ENCODE measurements around the gene ZEB2. TPM values are rescaled to one million over a fixed set of nuclear protein-coding genes. Genes with fewer than 3 reads are reported as not detected.

The ZEB2 gene
- total RNA-seq, 2 experiments from 2014 or later: 13.5 to 14.9 TPM

GRCh38 chr2:144459286-144459685 lies 60.6 kb downstream of the ZEB2 start:
- DNase-seq (no peak), ATAC-seq (no peak)
- Mint-ChIP-seq H3K27ac (peak overlapping the region; percentile 78), H3K4me1 (ENCODE audit: low read depth) (peaks cover 42% of the 10 kb centered on the region), H3K36me3 (ENCODE audit: low read depth) (no peaks in the 10 kb centered on the region), H3K27me3 (peaks cover 1% of the 10 kb centered on the region), H3K4me3 (no peak overlapping the region), H3K9me3 (no peaks in the 10 kb centered on the region)
- no peak for TF ChIP-seq CTCF (IDR thresholded peaks at IDR 0.05)
- ChIA-PET CTCF (interaction anchor here (1.5 kb wide), 1 partner anchor 10 kb away, joined by 7 read pairs; no protein-coding TSS in a partner anchor), POLR2A (no interaction called here)
- intact Hi-C loops (cut with micrococcal nuclease): loop anchor here (5.0 kb wide), 1 partner anchor 53 kb away; no protein-coding TSS in a partner anchor

- H3K4me1 Mint-ChIP-seq (ENCODE audit: low read depth): peaks cover 46% of the 10 kb centered on the region
- H3K36me3 Mint-ChIP-seq (ENCODE audit: low read depth): no peaks in the 10 kb centered on the region
- no peaks in the 10 kb centered on the region for H3K9me3 Mint-ChIP-seq
- intact Hi-C loops (cut with micrococcal nuclease): loop anchor here (5.0 kb wide), 1 partner anchor 54 kb away; no protein-coding TSS in a partner anchor
- ATAC-seq: no peak
- no peak for TF ChIP-seq CTCF (IDR thresholded peaks at IDR 0.05)
- no peak overlapping the region for H3K27ac Mint-ChIP-seq
- no peak for DNase-seq
- peaks cover 1% of the 10 kb centered on the region for H3K27me3 Mint-ChIP-seq
- H3K4me3 Mint-ChIP-seq: no peak overlapping the region
- POLR2A ChIA-PET: no interaction called here
- CTCF ChIA-PET: interaction anchor here (0.9 to 1.5 kb wide), 2 partner anchors 9 to 752 kb away, joined by 3 to 7 read pairs; no protein-coding TSS in a partner anchor
Measured at GRCh38 chr2:144458541-144458940, 61.4 kb downstream of the ZEB2 start.

GRCh38 chr2:144456680-144457079 lies 63.2 kb downstream of the ZEB2 start:
- Mint-ChIP-seq H3K4me3 (no peak overlapping the region), H3K9me3 (no peaks in the 10 kb centered on the region), H3K4me1 (ENCODE audit: low read depth) (peaks cover 64% of the 10 kb centered on the region), H3K36me3 (ENCODE audit: low read depth) (no peaks in the 10 kb centered on the region), H3K27ac (no peak overlapping the region), H3K27me3 (peaks cover 1% of the 10 kb centered on the region)
- no peak for TF ChIP-seq CTCF (IDR thresholded peaks at IDR 0.05)
- CTCF ChIA-PET: no interaction called here
- DNase-seq (peak; percentile 22), ATAC-seq (peak; percentile 28)
- intact Hi-C loops (cut with micrococcal nuclease): loop anchor here (5.0 kb wide), 1 partner anchor 56 kb away; no protein-coding TSS in a partner anchor
- POLR2A ChIA-PET: no interaction called here

GRCh38 chr2:144455987-144456386 lies 63.9 kb downstream of the ZEB2 start:
- no peak overlapping the region for H3K27ac Mint-ChIP-seq

More at GRCh38 chr2:144455987-144456386, 63.9 kb downstream of the ZEB2 start:
- no peak for DNase-seq
- H3K4me1 Mint-ChIP-seq (ENCODE audit: low read depth): peaks cover 61% of the 10 kb centered on the region
- H3K9me3 Mint-ChIP-seq: no peaks in the 10 kb centered on the region
- no peak for ATAC-seq
- no peaks in the 10 kb centered on the region for H3K36me3 Mint-ChIP-seq (ENCODE audit: low read depth)
- TF ChIP-seq CTCF (IDR thresholded peaks at IDR 0.05): no peak
- H3K27me3 Mint-ChIP-seq: peaks cover 1% of the 10 kb centered on the region
- ChIA-PET CTCF (no interaction called here), POLR2A (no interaction called here)
- no peak overlapping the region for H3K4me3 Mint-ChIP-seq
- intact Hi-C loops (cut with micrococcal nuclease): loop anchor here (5.0 kb wide), 1 partner anchor 56 kb away; no protein-coding TSS in a partner anchor

Data from activated CD8-positive, alpha-beta T cell treated with anti-CD3 and anti-CD28 coated beads for 36 hours (primary cell).